ENCODE measurements around the gene KCNJ9. TPM values are rescaled to one million over a fixed set of nuclear protein-coding genes. Genes with fewer than 3 reads are reported as not detected.

The KCNJ9 gene
- total RNA-seq, 2 donors from 2014 or later = 0.08 TPM; not detected in 1

DNA sequence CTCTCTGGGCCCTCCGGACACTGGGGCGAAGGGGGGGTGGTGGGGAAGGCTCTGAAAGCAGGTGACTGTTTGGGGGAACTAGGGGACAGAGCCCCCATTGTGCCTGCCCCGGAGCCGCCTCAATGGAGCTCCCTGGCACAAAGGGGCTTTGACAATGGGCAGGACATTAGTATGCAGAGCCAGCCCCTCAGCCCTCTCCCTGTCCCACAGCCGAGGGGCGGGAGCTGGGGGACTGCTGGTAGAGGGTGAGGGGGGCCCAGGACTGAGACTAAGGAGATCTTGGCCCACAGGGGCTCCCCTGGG lies 19.2 kb upstream of the KCNJ9 start:
- Histone ChIP-seq H3K9me3 (no peaks in the 10 kb centered on the region), H3K27me3 (no peaks in the 10 kb centered on the region), H3K36me3 (no peaks in the 10 kb centered on the region), H3K4me3 (no peak overlapping the region), H3K4me1 (no peaks in the 10 kb centered on the region), H3K27ac (no peak overlapping the region)
- TF ChIP-seq, protein P1, sequence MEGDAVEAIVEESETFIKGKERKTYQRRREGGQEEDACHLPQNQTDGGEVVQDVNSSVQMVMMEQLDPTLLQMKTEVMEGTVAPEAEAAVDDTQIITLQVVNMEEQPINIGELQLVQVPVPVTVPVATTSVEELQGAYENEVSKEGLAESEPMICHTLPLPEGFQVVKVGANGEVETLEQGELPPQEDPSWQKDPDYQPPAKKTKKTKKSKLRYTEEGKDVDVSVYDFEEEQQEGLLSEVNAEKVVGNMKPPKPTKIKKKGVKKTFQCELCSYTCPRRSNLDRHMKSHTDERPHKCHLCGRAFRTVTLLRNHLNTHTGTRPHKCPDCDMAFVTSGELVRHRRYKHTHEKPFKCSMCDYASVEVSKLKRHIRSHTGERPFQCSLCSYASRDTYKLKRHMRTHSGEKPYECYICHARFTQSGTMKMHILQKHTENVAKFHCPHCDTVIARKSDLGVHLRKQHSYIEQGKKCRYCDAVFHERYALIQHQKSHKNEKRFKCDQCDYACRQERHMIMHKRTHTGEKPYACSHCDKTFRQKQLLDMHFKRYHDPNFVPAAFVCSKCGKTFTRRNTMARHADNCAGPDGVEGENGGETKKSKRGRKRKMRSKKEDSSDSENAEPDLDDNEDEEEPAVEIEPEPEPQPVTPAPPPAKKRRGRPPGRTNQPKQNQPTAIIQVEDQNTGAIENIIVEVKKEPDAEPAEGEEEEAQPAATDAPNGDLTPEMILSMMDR (IDR thresholded peaks at IDR 0.05) = no peak
- no peak for DNase-seq (ENCODE audit: low spot score)

DNA sequence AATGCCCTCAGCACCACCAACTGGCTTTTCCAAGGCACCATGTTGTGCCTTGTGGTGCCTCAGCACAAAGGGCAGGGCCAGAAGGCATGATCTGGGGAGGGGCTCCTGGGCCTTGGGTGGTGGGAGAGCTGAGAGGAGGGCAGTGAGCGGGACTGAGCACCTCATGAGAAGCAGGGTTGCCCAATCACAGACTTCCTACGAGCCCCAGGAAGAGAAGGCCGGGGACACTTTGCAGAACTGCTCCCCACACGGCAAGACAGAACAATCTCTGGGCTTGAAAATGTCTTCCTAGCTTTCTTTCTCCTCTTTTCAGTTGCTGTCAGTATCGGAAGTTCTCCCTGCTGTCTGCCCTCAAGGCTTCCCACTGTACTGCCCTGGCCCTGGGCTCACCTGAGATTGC lies 18.2 kb upstream of the KCNJ9 start:
- no peaks in the 10 kb centered on the region for H3K36me3 ChIP-seq
- H3K27me3 ChIP-seq = no peaks in the 10 kb centered on the region
- TF ChIP-seq, protein P1 (IDR thresholded peaks at IDR 0.05) = no peak
- H3K9me3 ChIP-seq = no peaks in the 10 kb centered on the region
- no peaks in the 10 kb centered on the region for H3K4me1 ChIP-seq
- H3K27ac ChIP-seq = no peak overlapping the region
- H3K4me3 ChIP-seq = no peak overlapping the region
- DNase-seq (ENCODE audit: low spot score) = no peak

DNA sequence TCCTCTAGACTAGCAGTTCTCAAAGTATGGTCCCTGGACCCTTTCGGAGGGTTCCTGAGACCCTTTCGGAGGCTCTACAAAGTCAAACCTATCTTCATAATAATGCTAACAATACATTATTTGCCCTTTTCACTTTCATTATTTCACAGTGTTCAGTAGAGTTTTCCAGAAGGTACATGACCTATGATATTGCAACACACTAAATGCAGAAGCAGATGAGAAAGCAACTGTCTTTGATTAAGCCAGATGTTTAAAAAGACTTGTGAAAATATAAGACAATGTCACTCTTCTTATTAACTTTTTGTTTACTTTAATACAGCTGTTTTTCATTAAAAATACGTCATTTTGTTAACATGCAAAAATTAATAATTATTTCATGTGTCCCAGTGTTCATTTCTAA lies 17.2 kb upstream of the KCNJ9 start:
- Histone ChIP-seq H3K27ac (no peak overlapping the region), H3K36me3 (no peaks in the 10 kb centered on the region), H3K4me1 (no peaks in the 10 kb centered on the region), H3K9me3 (no peaks in the 10 kb centered on the region), H3K4me3 (no peak overlapping the region), H3K27me3 (no peaks in the 10 kb centered on the region)
- DNase-seq (ENCODE audit: low spot score) = no peak
- TF ChIP-seq, protein P1 (IDR thresholded peaks at IDR 0.05) = no peak

DNA sequence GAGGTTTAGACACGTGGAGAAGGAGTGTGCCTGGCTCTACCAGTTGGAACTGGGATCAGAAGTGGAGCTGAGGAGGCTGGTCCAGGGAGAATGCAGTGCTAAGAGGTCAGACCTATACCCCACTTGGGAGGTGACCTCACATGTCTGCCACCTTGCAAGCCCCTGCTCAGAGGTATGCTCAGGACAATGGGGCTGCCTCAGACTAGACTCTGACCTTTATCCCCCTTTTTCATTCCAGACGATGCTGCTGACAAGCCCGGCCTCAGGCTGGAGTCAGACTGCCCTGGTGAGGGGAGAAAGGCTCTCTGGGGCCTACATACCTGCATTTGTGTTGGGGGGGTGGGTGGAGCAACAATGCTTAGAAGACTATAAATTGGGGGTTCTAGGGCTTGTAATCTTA lies 16.6 kb upstream of the KCNJ9 start:
- no peak overlapping the region for H3K27ac ChIP-seq
- DNase-seq (ENCODE audit: low spot score) = no peak
- TF ChIP-seq, protein P1 (IDR thresholded peaks at IDR 0.05) = no peak
- peaks cover 0 to 3% of the 10 kb centered on the region in 2 donors for H3K4me1 ChIP-seq
- H3K36me3 ChIP-seq = no peaks in the 10 kb centered on the region
- no peak overlapping the region for H3K4me3 ChIP-seq
- no peaks in the 10 kb centered on the region for H3K9me3 ChIP-seq
- no peaks in the 10 kb centered on the region for H3K27me3 ChIP-seq

DNA sequence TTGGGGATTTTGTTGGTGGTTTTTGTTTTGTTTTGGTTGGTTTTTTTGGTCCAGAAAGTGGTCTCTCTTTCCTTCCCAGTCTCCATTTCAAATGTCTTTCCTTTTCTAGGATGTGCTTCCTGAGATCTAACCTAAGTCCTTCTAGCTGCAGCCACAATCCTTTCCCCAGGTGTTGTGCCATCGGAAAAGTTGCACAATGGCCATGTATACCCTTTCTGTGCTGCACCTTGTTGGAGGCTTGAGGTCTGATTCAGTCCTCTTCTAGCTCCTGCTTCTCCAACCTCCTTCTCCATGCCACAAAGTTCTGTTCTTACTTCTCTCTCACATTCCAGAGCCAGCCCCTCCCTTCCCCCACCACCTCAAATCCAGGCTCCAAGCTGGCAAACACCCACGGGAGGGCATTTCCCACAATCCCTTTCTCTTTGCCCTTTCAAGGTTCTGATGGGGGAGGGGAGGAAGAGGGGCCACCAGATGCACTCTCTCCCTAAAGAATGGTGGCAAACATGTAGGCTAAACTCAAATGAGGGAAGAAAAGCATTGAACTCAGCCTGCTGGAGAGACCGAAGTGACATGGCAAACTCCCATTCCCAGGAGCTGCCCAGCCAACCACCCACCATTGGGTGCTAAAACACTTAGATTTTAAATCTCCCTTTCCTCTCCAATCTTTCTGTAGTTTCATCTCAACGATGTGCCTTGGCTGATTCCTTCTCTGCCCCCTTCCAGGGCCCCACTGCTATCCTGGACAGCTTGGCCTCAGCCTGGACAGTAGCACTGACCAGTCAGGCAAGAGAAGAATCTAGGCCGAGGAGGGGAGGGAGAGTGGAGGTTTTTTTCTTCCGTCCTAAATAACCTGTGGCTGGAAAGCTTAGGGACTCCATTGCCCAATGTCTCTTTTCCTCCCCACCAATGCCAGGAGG lies 14.3 kb upstream of the KCNJ9 start:
- DNase-seq (ENCODE audit: low spot score) = no peak
- TF ChIP-seq, protein P1 (IDR thresholded peaks at IDR 0.05) = no peak
- Histone ChIP-seq H3K4me1 (peaks cover 0 to 12% of the 10 kb centered on the region in 2 donors), H3K36me3 (no peaks in the 10 kb centered on the region), H3K4me3 (no peak overlapping the region), H3K27me3 (no peaks in the 10 kb centered on the region), H3K9me3 (no peaks in the 10 kb centered on the region), H3K27ac (no peak overlapping the region)

DNA sequence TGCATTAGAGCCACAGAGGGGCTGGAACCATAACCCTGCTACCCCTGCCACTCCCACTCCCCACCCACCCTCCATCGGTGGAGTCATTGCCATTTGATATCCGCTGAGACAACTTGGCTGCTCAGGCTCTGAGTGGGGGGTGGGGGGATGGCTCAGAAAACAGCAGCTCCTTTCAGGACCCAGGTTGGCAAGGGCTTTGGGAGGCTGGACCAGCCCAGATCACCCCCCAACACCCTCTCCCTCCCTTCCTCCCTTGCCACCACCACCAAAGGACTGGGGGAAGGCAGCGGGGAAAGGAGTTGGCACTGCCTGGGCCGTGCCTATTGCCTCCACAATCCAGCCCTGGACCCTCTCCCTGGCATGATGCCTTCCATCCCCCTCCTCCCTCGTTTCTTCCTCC lies 13.1 kb upstream of the KCNJ9 start:
- Histone ChIP-seq H3K4me1 (peaks cover 0 to 12% of the 10 kb centered on the region in 2 donors), H3K27ac (no peak overlapping the region), H3K27me3 (no peaks in the 10 kb centered on the region), H3K4me3 (no peak overlapping the region), H3K36me3 (no peaks in the 10 kb centered on the region), H3K9me3 (no peaks in the 10 kb centered on the region)
- TF ChIP-seq, protein P1 (IDR thresholded peaks at IDR 0.05) = no peak
- DNase-seq (ENCODE audit: low spot score) = no peak
